Neuron (in vitro differentiated cells): ENCODE data around the gene YEATS4.

Source experiments
- H2AFZ ChIP-seq: one replicate; pipeline ENCODE4 v1.6.1; 2013; ENCODE audit warnings: low read depth, mild to moderate bottlenecking, inconsistent platforms, low read length, moderate library complexity
- H3K27me3 ChIP-seq: one replicate; pipeline ENCODE4 v1.6.1; 2013; ENCODE audit warnings: low read length; ENCODE audit not compliant: insufficient read depth
- H3K36me3 ChIP-seq: one replicate; pipeline ENCODE4 v1.6.1; 2013; ENCODE audit warnings: low read length; ENCODE audit not compliant: insufficient read depth
- H3K4me1 ChIP-seq: one replicate; pipeline ENCODE4 v1.6.1; 2013; ENCODE audit warnings: low read length; ENCODE audit not compliant: insufficient read depth
- H3K4me3 ChIP-seq: 2 replicates; pipeline ENCODE4 v1.5.1; 2013; ENCODE audit warnings: mild to moderate bottlenecking, low read length, moderate library complexity
- H3K9me3 ChIP-seq: one replicate; pipeline ENCODE4 v1.6.1; 2013; ENCODE audit warnings: low read length

YEATS4 gene

DNA sequence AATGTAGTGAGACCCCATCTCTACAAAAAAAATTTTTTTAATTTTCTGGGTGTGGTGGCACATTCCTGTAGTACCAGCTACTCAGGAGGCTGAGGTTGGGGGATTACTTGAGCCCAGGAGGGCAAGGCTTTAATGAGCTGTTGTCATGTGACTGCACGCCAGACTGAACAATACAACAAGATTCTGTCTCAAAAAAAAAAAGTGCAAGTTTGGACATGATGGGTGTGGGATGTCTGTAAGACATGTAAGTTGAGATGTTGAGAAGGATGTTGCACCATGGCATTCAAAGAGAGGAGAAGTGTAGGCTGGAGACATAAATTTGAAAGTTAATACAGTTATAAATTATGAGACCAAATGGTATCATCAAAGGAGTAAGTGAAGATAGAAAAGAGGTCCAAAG is 23.5 kb downstream of the YEATS4 start:
- Histone ChIP-seq H3K4me1 (no peaks in the 10 kb centered on the region), H3K9me3 (no peaks in the 10 kb centered on the region), H2AFZ (no peak overlapping the region), H3K27me3 (no peaks in the 10 kb centered on the region), H3K4me3 (no peak overlapping the region), H3K36me3 (peaks cover 25% of the 10 kb centered on the region)

DNA sequence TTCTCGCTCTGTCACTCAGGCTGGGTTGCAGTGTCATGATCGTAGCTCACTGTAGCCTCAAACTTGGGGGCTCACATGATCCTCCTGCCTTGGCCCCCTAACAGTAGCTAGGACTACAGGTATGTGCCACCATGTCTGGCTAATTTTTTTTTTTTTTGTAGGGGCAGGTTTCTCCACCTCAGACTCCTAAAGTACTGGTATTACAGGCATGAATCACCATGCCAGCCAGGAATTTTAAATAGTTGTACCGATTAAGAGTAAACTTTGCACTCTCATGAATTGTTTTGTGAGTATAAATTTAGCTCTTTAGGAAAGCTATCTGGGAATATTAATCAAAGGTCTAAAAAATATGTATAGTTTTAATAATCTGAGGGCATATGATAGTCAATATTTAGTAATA is 25.5 kb downstream of the YEATS4 start:
- Histone ChIP-seq H3K9me3 (no peaks in the 10 kb centered on the region), H2AFZ (no peak overlapping the region)

DNA sequence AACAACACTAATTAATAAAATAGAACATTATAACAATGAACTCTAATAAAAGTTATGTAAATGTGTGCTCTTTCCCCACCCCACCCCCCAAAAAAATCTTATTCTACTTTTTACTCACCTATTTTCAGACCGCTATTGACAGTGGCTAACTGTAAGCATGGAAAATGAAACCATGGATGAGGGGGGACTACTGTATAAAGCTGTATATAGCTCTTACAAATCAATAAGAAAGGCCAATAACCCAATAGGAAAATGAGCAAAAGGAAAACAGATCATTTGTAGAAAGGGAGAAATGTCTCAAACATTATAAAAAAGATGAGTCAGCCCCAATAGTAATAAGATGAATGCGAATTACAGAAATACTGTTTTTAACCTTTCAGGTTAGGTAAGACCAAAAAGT is 27.4 kb downstream of the YEATS4 start:
- Histone ChIP-seq H3K36me3 (peaks cover 28% of the 10 kb centered on the region), H3K4me3 (no peak overlapping the region), H2AFZ (no peak overlapping the region), H3K4me1 (no peaks in the 10 kb centered on the region), H3K27me3 (no peaks in the 10 kb centered on the region), H3K9me3 (no peaks in the 10 kb centered on the region)

More for the DNA sequence above, 25.5 kb downstream of the YEATS4 start:
- Histone ChIP-seq H3K36me3 (peaks cover 17% of the 10 kb centered on the region), H3K27me3 (no peaks in the 10 kb centered on the region), H3K4me3 (no peak overlapping the region), H3K4me1 (no peaks in the 10 kb centered on the region)

DNA sequence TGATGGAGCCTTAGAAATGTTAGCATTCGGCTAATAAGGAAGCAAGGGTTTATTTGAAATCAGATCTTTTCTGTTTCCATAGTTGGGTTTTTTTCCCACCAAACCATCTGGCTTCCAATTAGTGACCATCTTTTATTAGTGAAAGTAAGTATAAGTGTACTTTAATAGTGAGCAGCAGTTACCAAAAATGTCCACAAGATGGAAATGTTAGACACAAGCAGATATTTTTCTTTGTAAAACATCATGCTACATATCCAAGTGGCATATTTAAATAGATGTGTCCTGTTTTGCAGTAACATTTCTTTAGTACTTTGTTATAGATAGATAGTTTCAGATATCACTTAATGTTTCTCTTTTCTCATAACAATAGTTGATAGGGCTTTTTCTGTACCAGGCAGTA is 28.8 kb downstream of the YEATS4 start:
- no peaks in the 10 kb centered on the region for H3K4me1 ChIP-seq
- peaks cover 24% of the 10 kb centered on the region for H3K36me3 ChIP-seq
- H3K4me3 ChIP-seq = no peak overlapping the region
- no peaks in the 10 kb centered on the region for H3K9me3 ChIP-seq
- no peaks in the 10 kb centered on the region for H3K27me3 ChIP-seq
- no peak overlapping the region for H2AFZ ChIP-seq

DNA sequence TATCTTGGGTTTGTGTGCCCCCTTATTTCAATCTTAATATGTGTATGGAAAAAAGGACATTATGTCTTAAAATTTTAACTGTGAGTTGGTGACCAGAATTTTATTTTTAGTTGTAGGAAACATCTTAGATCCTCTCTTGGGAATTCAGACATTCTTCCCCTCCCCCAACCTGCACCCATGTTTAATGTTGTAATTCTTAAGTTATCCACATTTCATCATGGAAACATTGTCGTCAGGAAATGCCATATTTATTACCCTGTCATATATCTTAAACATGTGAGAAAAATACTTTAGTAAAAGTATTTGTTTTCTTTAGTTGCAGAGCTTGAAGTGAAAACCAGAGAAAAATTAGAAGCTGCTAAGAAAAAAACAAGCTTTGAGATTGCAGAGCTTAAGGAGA is 30.3 kb downstream of the YEATS4 start:
- Histone ChIP-seq H3K4me1 (no peaks in the 10 kb centered on the region), H3K36me3 (peaks cover 19% of the 10 kb centered on the region), H3K27me3 (no peaks in the 10 kb centered on the region), H2AFZ (no peak overlapping the region), H3K4me3 (no peak overlapping the region), H3K9me3 (no peaks in the 10 kb centered on the region)

DNA sequence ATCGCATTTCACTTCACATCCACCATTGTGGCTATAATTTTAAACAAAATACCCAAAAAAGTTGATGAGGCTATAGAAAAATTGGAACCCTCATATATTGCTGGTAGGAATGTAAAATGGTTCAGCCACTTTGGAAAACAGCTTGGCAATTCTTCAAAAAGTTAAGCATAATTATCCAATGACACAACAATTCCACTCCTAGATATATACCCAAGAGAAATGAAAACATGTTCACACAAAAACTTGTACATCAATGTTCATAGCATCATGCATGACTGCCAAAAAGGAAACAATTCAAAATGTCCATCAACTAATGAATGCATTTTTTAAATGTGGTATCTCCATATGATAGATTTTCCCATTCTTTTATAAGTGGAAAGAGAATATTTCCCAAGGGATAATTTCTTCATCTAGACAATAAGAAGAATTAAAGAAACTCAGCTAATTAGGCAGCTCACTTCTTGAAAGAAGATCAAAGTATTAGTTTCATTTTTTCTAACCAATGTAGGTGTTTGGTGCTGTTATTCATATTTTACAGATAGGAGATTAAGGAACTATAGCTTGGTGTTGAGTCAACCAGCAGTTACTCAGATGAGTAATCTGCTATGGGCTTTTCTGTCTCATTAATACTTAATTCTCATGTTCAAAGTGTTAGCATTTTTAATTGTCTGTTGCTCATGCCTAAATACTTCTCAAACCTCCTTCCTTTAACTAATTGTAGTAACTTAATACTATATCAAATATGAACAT is 32.8 kb downstream of the YEATS4 start:
- Histone ChIP-seq H3K27me3 (no peaks in the 10 kb centered on the region), H2AFZ (no peak overlapping the region), H3K36me3 (peaks cover 19% of the 10 kb centered on the region), H3K9me3 (no peaks in the 10 kb centered on the region), H3K4me3 (no peak overlapping the region), H3K4me1 (no peaks in the 10 kb centered on the region)

DNA sequence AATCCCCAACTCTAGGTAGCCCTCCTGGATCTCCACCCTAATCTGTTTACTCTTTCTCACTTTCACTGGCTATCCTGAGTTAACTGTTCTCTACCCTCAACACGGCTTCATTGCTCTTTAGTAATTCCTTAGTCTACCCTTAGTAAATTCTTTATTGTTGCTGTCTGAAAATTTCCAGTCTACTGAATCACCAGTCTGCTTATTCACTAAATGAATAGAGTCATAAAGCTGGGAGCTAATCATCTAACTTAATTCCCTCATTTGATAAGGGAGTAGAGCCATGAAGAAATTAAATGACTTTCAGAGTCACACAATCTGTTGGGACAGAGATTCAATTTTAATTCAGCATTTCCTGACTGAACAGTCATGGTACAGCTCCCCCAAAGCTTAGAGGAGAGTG is 36.5 kb downstream of the YEATS4 start:
- H3K27me3 ChIP-seq = no peaks in the 10 kb centered on the region
- H3K9me3 ChIP-seq = peaks cover 2% of the 10 kb centered on the region
- no peak overlapping the region for H3K4me3 ChIP-seq
- H2AFZ ChIP-seq = no peak overlapping the region
- H3K36me3 ChIP-seq = peaks cover 8% of the 10 kb centered on the region
- H3K4me1 ChIP-seq = no peaks in the 10 kb centered on the region

DNA sequence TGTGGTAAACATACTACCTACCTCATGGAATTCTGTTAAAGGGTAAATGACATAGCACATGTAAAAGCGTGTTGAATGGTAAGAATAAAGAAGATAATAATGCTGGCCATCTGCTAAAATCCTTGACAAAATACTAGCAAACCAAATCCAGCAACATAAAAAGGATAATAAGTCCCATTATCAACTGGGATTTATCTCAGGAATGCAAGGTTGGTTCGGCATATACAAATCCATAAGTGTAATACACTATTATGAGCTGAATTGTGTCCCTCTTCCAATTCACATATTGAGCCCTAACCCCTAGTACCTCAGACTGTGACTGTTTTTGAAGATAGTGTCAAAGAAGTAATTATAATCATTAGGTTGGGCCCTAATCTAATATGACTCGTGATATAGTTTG is 37.4 kb downstream of the YEATS4 start:
- no peaks in the 10 kb centered on the region for H3K36me3 ChIP-seq
- no peaks in the 10 kb centered on the region for H3K4me1 ChIP-seq
- no peak overlapping the region for H2AFZ ChIP-seq
- H3K9me3 ChIP-seq = peaks cover 2% of the 10 kb centered on the region
- H3K27me3 ChIP-seq = no peaks in the 10 kb centered on the region
- H3K4me3 ChIP-seq = no peak overlapping the region

DNA sequence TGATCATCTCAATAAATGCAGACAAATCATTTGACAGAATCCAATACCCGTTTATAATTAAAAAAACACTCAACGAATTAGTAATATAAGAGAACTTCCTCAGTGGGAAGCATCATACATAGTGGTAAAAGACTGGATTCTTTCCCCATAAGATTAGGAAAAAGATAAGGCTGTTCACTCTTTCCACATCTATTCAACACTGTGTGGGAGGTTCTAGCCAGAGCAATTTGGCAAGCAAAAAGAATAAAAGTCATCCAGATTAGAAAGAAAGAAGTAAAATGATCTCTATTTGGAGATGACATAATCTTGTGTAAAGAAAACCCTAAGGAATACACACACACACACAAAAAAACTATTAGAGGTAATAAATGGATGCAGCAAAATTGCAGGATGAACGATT is 38.4 kb downstream of the YEATS4 start:
- H2AFZ ChIP-seq = no peak overlapping the region
- no peak overlapping the region for H3K4me3 ChIP-seq
- H3K9me3 ChIP-seq = peaks cover 2% of the 10 kb centered on the region
- no peaks in the 10 kb centered on the region for H3K4me1 ChIP-seq
- no peaks in the 10 kb centered on the region for H3K36me3 ChIP-seq
- H3K27me3 ChIP-seq = no peaks in the 10 kb centered on the region

DNA sequence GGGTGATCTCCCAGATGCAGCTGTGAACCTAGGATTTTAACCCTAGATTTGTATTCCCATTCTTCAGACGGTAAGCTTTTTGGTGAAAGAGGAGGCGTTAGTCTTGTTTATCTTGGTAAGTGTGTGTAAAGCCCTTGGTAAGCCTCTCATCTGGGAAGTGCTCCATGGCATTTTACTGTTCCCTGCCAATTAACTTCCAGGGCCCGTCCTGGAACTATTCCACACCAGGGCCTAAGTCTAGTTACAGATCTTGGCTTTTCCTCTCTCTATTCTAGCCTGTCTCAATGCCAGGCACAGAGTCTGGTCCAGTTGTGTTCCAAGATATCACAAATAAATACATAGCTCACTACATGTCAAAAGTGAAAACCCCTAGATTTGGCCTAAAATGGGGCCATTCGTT is 42.4 kb downstream of the YEATS4 start:
- Histone ChIP-seq H3K27me3 (no peaks in the 10 kb centered on the region), H3K4me1 (no peaks in the 10 kb centered on the region), H3K4me3 (no peak overlapping the region), H2AFZ (no peak overlapping the region), H3K9me3 (peaks cover 2% of the 10 kb centered on the region), H3K36me3 (no peaks in the 10 kb centered on the region)

DNA sequence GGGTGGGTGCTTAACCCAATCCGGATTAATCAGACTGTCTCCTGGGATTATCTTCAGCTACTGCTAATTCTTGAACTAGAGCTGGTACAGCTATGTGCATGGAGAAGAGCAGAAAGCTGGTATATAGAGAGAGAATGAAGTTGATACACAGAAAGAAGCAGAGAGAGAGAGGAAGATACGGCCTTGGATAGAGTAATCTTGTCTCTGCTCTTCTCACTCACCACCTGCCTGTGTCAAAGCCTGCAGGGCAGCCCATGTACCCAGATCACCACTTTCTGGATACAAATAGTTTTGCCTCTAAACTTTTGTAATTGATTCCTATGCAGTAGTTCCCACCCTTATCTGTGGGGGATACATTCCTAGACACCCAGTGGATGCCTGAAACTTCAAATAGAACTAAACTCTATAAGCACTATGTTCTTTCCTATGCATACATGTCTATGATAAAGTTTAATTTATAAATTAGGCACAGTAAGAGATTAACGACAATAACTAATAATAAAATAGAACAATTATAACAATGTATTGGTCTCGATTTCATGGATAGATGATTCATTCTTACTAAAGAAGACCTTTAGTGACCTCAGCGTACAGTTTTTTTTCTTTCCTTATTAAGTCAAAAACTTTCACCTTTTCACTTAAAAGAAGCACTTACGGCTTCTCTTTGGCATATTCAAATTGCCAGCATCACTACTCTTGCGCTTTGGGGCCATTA is 45.5 kb downstream of the YEATS4 start:
- Histone ChIP-seq H2AFZ (no peak overlapping the region), H3K9me3 (no peaks in the 10 kb centered on the region), H3K4me1 (no peaks in the 10 kb centered on the region), H3K4me3 (no peak overlapping the region), H3K27me3 (no peaks in the 10 kb centered on the region), H3K36me3 (no peaks in the 10 kb centered on the region)

DNA sequence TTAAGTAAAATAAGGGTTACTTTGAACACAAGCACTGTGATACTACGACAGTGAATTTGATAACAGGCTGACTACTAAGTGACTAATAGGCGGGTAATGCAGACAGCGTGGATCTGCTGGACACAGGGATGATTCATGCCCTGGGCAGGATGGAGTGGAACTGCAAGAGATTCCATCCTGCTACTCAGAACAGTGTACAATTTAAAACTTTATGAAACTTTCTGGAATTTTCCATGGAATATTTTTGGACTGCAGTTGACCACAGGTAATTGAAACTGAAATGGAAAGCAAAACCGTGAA is 46.0 kb downstream of the YEATS4 start:
- Histone ChIP-seq H3K9me3 (no peaks in the 10 kb centered on the region), H2AFZ (no peak overlapping the region), H3K4me3 (no peak overlapping the region), H3K4me1 (no peaks in the 10 kb centered on the region), H3K36me3 (peaks cover under 1% of the 10 kb centered on the region), H3K27me3 (no peaks in the 10 kb centered on the region)

DNA sequence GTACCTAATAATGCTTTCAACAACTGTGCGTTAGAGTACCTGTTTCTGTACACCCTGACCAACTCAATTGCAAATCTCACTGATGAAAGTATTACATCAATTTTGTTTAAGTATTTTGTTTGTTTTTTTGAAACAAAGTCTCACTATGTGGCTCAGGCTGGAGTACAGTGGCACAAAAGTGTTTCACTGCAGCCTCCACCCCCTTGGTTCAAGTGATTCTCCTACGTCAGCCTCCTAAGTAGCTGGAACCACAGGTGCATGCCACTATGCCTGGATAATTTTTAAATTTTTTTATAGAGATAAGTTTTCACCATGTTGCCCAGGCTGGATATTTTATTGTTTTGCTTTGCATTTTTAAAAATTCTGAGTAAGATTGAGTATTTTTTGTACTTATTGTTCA is 46.7 kb downstream of the YEATS4 start:
- Histone ChIP-seq H3K9me3 (no peaks in the 10 kb centered on the region), H2AFZ (no peak overlapping the region), H3K4me3 (no peak overlapping the region), H3K36me3 (peaks cover 6% of the 10 kb centered on the region), H3K27me3 (no peaks in the 10 kb centered on the region), H3K4me1 (no peaks in the 10 kb centered on the region)

DNA sequence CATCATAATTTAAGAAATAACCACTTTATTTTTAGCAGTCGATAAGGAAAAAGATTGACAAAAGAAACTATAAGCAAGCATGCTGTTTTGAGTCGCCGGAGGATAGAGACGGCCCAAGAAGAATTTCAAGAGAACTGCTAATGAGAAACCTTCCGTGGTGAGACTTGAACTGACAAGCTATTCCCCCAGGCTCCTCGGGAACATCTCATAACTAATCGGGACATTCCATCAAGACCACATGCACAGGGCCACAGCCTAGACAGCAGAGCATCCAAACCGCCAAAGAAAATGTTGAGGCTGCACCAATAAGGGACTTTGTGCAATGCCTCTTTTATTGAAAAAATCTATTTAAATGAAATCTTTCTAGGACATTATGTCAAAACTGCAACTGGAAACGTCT is 51.0 kb downstream of the YEATS4 start:
- no peak overlapping the region for H2AFZ ChIP-seq
- no peaks in the 10 kb centered on the region for H3K27me3 ChIP-seq
- H3K4me3 ChIP-seq = no peak overlapping the region
- H3K4me1 ChIP-seq = no peaks in the 10 kb centered on the region
- H3K9me3 ChIP-seq = no peaks in the 10 kb centered on the region
- H3K36me3 ChIP-seq = peaks cover 6% of the 10 kb centered on the region
